Endothelial cell of umbilical vein (primary cell): Measurements from ENCODE around the gene RGP1. TPM values are rescaled to one million over a fixed set of nuclear protein-coding genes. Genes with fewer than 3 reads are reported as not detected.

Source experiments
- BruUV-seq: library from RNA; stranded (reverse); fragments of 400-500 nt; replicated peaks from 2 replicates; lab custom pipeline; 2021; lab: Mats Ljungman, UMichigan
- CTCF ChIA-PET: fragments of 300-600, 350-600 bp; sonication (Branson Sonifier 250); formaldehyde crosslinking; loops from one replicate; lab custom pipeline; 2021; ENCODE audit warnings: antibody characterized with exemption, inconsistent platforms; lab: Charles Lee
- POLR2A ChIA-PET: fragments of 300-600, 350-600 bp; sonication (Branson Sonifier 250); formaldehyde crosslinking; loops from one replicate; lab custom pipeline; 2021; ENCODE audit warnings: antibody characterized with exemption, inconsistent platforms; lab: Charles Lee
- DNase-seq: peaks from one replicate; pipeline ENCODE4 v3.0.0-alpha.2; 2011; ENCODE audit warnings: low read depth, low spot score
- FAIRE-seq: peaks from 2 replicates; lab custom pipeline; 2011; peaks lifted over from hg19 to GRCh38; lab: Jason Lieb, UNC
- H2AFZ ChIP-seq: 2 replicates; pipeline ENCODE4 v1.6.0; 2012; ENCODE audit warnings: low read depth, low read length, control low read depth, inconsistent platforms
- H3K27ac ChIP-seq: 2 replicates; pipeline ENCODE4 v1.5.1; 2011; ENCODE audit warnings: low read depth, mild to moderate bottlenecking, control low read depth, low read length, moderate library complexity; ENCODE audit not compliant: insufficient read depth
- H3K27me3 ChIP-seq, 2 experiments: 2 replicates each; pipeline versions ENCODE4 v1.6.0 to v1.6.1; 2011; ENCODE audit warnings: low read length in 2 of 2, mixed read lengths in 1 of 2; ENCODE audit not compliant: control insufficient read depth in 2 of 2, insufficient read depth in 2 of 2
- H3K36me3 ChIP-seq, 2 experiments: 2 replicates in 1 of 2; 3 replicates in 1 of 2; pipeline ENCODE4 v1.5.1; 2011; ENCODE audit warnings: low read length in 2 of 2, mild to moderate bottlenecking in 1 of 2, moderate library complexity in 1 of 2; ENCODE audit not compliant: control insufficient read depth in 2 of 2, insufficient read depth in 2 of 2; ENCODE audit errors: extremely low read depth in 1 of 2
- H3K4me1 ChIP-seq: 3 replicates; pipeline ENCODE4 v1.5.1; 2011; ENCODE audit warnings: mild to moderate bottlenecking, low read length; ENCODE audit not compliant: control insufficient read depth, insufficient read depth; ENCODE audit errors: extremely low read depth
- H3K4me2 ChIP-seq: 2 replicates; pipeline ENCODE4 v1.6.1; 2011; ENCODE audit warnings: low read length, control low read depth, mixed read lengths; ENCODE audit not compliant: insufficient read depth
- H3K4me3 ChIP-seq, 3 experiments: fragments of 200-600 bp in 1 of 3; sonication (generic), shearing (Covaris generic) in 1 of 3; replicated peaks in 1 of 3; 2 replicates each; pipeline ENCODE4 v1.5.1; 2011 to 2016; ENCODE audit warnings: control low read depth in 3 of 3, low read length in 3 of 3, mild to moderate bottlenecking in 2 of 3, inconsistent platforms in 1 of 3, low read depth in 1 of 3, moderate library complexity in 1 of 3; ENCODE audit not compliant: insufficient read depth in 1 of 3
- H3K79me2 ChIP-seq: 2 replicates; pipeline ENCODE4 v1.6.0; 2012; ENCODE audit warnings: low read length, inconsistent platforms; ENCODE audit not compliant: control insufficient read depth, insufficient read depth
- H3K9ac ChIP-seq: replicated peaks from 2 replicates; pipeline ENCODE3; 2011; ENCODE audit warnings: low read length, control low read depth; ENCODE audit not compliant: insufficient read depth; ENCODE audit errors: extremely low read depth
- H3K9me1 ChIP-seq: replicated peaks from 3 replicates; pipeline ENCODE4 v1.6.0; 2011; ENCODE audit warnings: mild to moderate bottlenecking, low read length; ENCODE audit not compliant: control insufficient read depth, insufficient read depth; ENCODE audit errors: extremely low read depth
- H3K9me3 ChIP-seq: replicated peaks from 2 replicates; pipeline ENCODE4 v1.5.1; 2012; ENCODE audit warnings: low read length, inconsistent platforms; ENCODE audit not compliant: control insufficient read depth, insufficient read depth
- H4K20me1 ChIP-seq: replicated peaks from 2 replicates; pipeline ENCODE3; 2011; ENCODE audit warnings: mild to moderate bottlenecking, low read length; ENCODE audit not compliant: control insufficient read depth, insufficient read depth; ENCODE audit errors: extremely low read depth
- EZH2 ChIP-seq: IDR thresholded peaks from 2 replicates; pipeline ENCODE4 v1.6.1; 2012; ENCODE audit warnings: borderline replicate concordance, low read depth, mild to moderate bottlenecking, moderate library complexity, low read length, inconsistent platforms; ENCODE audit not compliant: severe bottlenecking
- FOS ChIP-seq: IDR thresholded peaks from 2 replicates; pipeline ENCODE4 v1.6.1; 2011; ENCODE audit warnings: mild to moderate bottlenecking, low read length, moderate library complexity, borderline replicate concordance; ENCODE audit not compliant: insufficient read depth
- GATA2 ChIP-seq: IDR thresholded peaks from 2 replicates; pipeline ENCODE4 v1.7.0; 2011; ENCODE audit warnings: low read depth, mild to moderate bottlenecking, moderate library complexity, mixed read lengths, low read length; ENCODE audit not compliant: insufficient read length, insufficient read depth
- JUN ChIP-seq: IDR thresholded peaks from 2 replicates; pipeline ENCODE4 v1.6.1; 2011; ENCODE audit warnings: borderline replicate concordance, low read depth; ENCODE audit not compliant: insufficient read length, insufficient read depth
- MYC ChIP-seq: IDR thresholded peaks from one replicate; pipeline ENCODE4 v1.6.1; 2011; ENCODE audit warnings: mild to moderate bottlenecking, low read depth, low read length
- POLR2A ChIP-seq: IDR thresholded peaks from 2 replicates; pipeline ENCODE4 v1.6.1; 2012; ENCODE audit warnings: low read depth, mild to moderate bottlenecking, control low read depth, low read length
- POLR2AphosphoS5 ChIP-seq: IDR thresholded peaks from 2 replicates; pipeline ENCODE4 v1.6.1; 2012; ENCODE audit warnings: low read depth, mild to moderate bottlenecking, control low read depth, low read length, moderate library complexity; ENCODE audit not compliant: insufficient read depth
- dilution Hi-C: fragments of 300-500 bp; cut with MboI; formaldehyde crosslinking; loops from one replicate; pipeline ENCODE4 v1.15.0; 2019; ENCODE audit warnings: low sequenced_read_pairs; ENCODE audit not compliant: extremely low pct_ligation_motif_present
- intact Hi-C: fragments of 100-400 bp; cut with micrococcal nuclease; formaldehyde crosslinking; loops from one replicate; pipeline ENCODE4 v1.10.0; 2022
- polyA plus RNA-seq, 4 experiments: library from polyadenylated mRNA; depleted of rRNA in 3 of 4; stranded (reverse) in 3 of 4; unstranded in 1 of 4; fragments of >200 nt; gene quantifications; 2 replicates each; pipeline versions ENCODE4 v1.2.1 to v1.2.3, GENCODE V29; 2011 to 2012; ENCODE audit warnings: missing spikeins in 1 of 4
- total RNA-seq: library from RNA; stranded (reverse); gene quantifications from 2 replicates; pipeline ENCODE4 v1.2.3, GENCODE V29; 2021
- TF ChIP-seq, protein P1 (sequence below), 2 donors: IDR thresholded peaks; 1 replicate in 1 of 2; 2 replicates in 1 of 2; pipeline ENCODE4 v1.5.1; 2011; ENCODE audit warnings: low read length in 2 of 2, mild to moderate bottlenecking in 2 of 2, moderate library complexity in 2 of 2, control low read depth in 1 of 2, inconsistent platforms in 1 of 2, low read depth in 1 of 2; ENCODE audit not compliant: insufficient read depth in 1 of 2; ENCODE audit errors: extremely low read depth in 1 of 2
- TF ChIP-seq, protein P2 (sequence below): IDR thresholded peaks from 2 replicates; pipeline ENCODE4 v1.6.1; 2011; ENCODE audit not compliant: insufficient read depth, insufficient read length

RGP1 gene
- total and polyA plus RNA-seq, 2 donors (not counting 3 experiments of a cell fraction or from before 2014, with no cell fraction given) = 15.0 to 29.0 TPM

GRCh38 chr9:35781066-35781465 lies 32.0 kb downstream of the RGP1 start:
- H3K27me3 ChIP-seq = no peaks in the 10 kb centered on the region
- dilution Hi-C loops = no loop called here
- H3K9ac ChIP-seq = no peak overlapping the region
- no peak overlapping the region for H2AFZ ChIP-seq
- no peaks in the 10 kb centered on the region for H3K79me2 ChIP-seq
- FAIRE-seq = no peak
- intact Hi-C loops = no loop called here
- no peak for TF ChIP-seq POLR2A
- TF ChIP-seq GATA2 = no peak
- TF ChIP-seq POLR2AphosphoS5 = no peak
- TF ChIP-seq EZH2 = no peak
- H4K20me1 ChIP-seq = no peaks in the 10 kb centered on the region
- ChIA-PET POLR2A (no interaction called here), CTCF (interaction anchor here (2.3 kb wide), 1 partner anchor 9 kb away, joined by 11 read pairs; no protein-coding TSS in a partner anchor)
- no peaks in the 10 kb centered on the region for H3K36me3 ChIP-seq
- BruUV-seq = no TSS peak
- no peak for DNase-seq
- H3K9me3 ChIP-seq = no peaks in the 10 kb centered on the region
- H3K9me1 ChIP-seq = no peaks in the 10 kb centered on the region
- H3K4me2 ChIP-seq = no peak overlapping the region
- no peak overlapping the region for H3K27ac ChIP-seq
- no peak overlapping the region for H3K4me3 ChIP-seq
- H3K4me1 ChIP-seq = peaks cover 1% of the 10 kb centered on the region

- POLR2A ChIA-PET = no interaction called here
- DNase-seq (no peak), FAIRE-seq (no peak)
- no TSS peak for BruUV-seq
- TF ChIP-seq POLR2AphosphoS5 (no peak), POLR2A (no peak), EZH2 (no peak), FOS (no peak), GATA2 (no peak), MYC (no peak), JUN (no peak)
- TF ChIP-seq, protein P1, sequence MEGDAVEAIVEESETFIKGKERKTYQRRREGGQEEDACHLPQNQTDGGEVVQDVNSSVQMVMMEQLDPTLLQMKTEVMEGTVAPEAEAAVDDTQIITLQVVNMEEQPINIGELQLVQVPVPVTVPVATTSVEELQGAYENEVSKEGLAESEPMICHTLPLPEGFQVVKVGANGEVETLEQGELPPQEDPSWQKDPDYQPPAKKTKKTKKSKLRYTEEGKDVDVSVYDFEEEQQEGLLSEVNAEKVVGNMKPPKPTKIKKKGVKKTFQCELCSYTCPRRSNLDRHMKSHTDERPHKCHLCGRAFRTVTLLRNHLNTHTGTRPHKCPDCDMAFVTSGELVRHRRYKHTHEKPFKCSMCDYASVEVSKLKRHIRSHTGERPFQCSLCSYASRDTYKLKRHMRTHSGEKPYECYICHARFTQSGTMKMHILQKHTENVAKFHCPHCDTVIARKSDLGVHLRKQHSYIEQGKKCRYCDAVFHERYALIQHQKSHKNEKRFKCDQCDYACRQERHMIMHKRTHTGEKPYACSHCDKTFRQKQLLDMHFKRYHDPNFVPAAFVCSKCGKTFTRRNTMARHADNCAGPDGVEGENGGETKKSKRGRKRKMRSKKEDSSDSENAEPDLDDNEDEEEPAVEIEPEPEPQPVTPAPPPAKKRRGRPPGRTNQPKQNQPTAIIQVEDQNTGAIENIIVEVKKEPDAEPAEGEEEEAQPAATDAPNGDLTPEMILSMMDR (IDR thresholded peaks at IDR 0.05; ENCODE audit: extremely low read depth in 1 of 2, insufficient read depth in 1 of 2, low read depth in 1 of 2, low read length in 2 of 2) = no peak
- TF ChIP-seq, protein P2, sequence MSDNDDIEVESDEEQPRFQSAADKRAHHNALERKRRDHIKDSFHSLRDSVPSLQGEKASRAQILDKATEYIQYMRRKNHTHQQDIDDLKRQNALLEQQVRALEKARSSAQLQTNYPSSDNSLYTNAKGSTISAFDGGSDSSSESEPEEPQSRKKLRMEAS = no peak
- dilution Hi-C loops (no loop called here), intact Hi-C loops (no loop called here)
- H3K9me3 ChIP-seq = no peaks in the 10 kb centered on the region
- peaks cover 2% of the 10 kb centered on the region for H3K4me1 ChIP-seq
- H3K9ac ChIP-seq = no peak overlapping the region
- H2AFZ ChIP-seq = no peak overlapping the region
- H3K27ac ChIP-seq = no peak overlapping the region
- no peaks in the 10 kb centered on the region for H3K79me2 ChIP-seq
- no peak overlapping the region for H3K4me3 ChIP-seq
- H3K9me1 ChIP-seq = no peaks in the 10 kb centered on the region
- H3K4me2 ChIP-seq = no peak overlapping the region
- H3K27me3 ChIP-seq = no peaks in the 10 kb centered on the region
- no peaks in the 10 kb centered on the region for H4K20me1 ChIP-seq
- no peaks in the 10 kb centered on the region for H3K36me3 ChIP-seq
- CTCF ChIA-PET = interaction anchor here (0.8 to 3.5 kb wide), 7 partner anchors 11 to 99 kb away, joined by 3 to 11 read pairs (median 4); no protein-coding TSS in a partner anchor
Observed at GRCh38 chr9:35783418-35783817, 34.3 kb downstream of the RGP1 start.
